Iris pigment epithelial cell (primary cell): ENCODE results near the gene ABCC8.

Source experiments
- DNase-seq: peaks from one replicate; pipeline ENCODE4 v3.0.0-alpha.2; 2011; ENCODE audit warnings: low read depth

Gene ABCC8

GRCh38 chr11:17469998-17470397 lies 6.6 kb downstream of the ABCC8 start:
- DNase-seq: no peak

GRCh38 chr11:17468122-17468521 lies 8.5 kb downstream of the ABCC8 start:
- no peak for DNase-seq

GRCh38 chr11:17463546-17464174 lies 13.0 kb downstream of the ABCC8 start:
- DNase-seq: no peak

- no peak for DNase-seq
These were observed 13.7 kb downstream of the ABCC8 start for GRCh38 chr11:17462940-17463339.

GRCh38 chr11:17460406-17460805 lies 16.2 kb downstream of the ABCC8 start:
- DNase-seq: no peak

- DNase-seq: no peak
These were observed 17.3 kb downstream of the ABCC8 start for GRCh38 chr11:17459236-17459896.

GRCh38 chr11:17458268-17458667 lies 18.4 kb downstream of the ABCC8 start:
- no peak for DNase-seq

- DNase-seq: no peak
These were observed 19.1 kb downstream of the ABCC8 start for GRCh38 chr11:17457396-17458173.

GRCh38 chr11:17452668-17453067 lies 24.0 kb downstream of the ABCC8 start:
- no peak for DNase-seq

- no peak for DNase-seq
These were observed 27.5 kb downstream of the ABCC8 start for GRCh38 chr11:17449158-17449557.

GRCh38 chr11:17446482-17446881 lies 30.2 kb downstream of the ABCC8 start:
- DNase-seq: no peak

GRCh38 chr11:17445240-17445795 lies 31.3 kb downstream of the ABCC8 start:
- no peak for DNase-seq

GRCh38 chr11:17443926-17444690 lies 32.5 kb downstream of the ABCC8 start:
- DNase-seq: no peak

GRCh38 chr11:17443423-17443822 lies 33.2 kb downstream of the ABCC8 start:
- no peak for DNase-seq

- DNase-seq: no peak
These were observed 33.6 kb downstream of the ABCC8 start for GRCh38 chr11:17443000-17443399.

GRCh38 chr11:17439316-17439782 lies 37.3 kb downstream of the ABCC8 start:
- DNase-seq: no peak

- DNase-seq: no peak
These were observed 39.3 kb downstream of the ABCC8 start for GRCh38 chr11:17437366-17437765.

- DNase-seq: no peak
These were observed 42.5 kb downstream of the ABCC8 start for GRCh38 chr11:17434108-17434507.

- no peak for DNase-seq
These were observed 44.6 kb downstream of the ABCC8 start for GRCh38 chr11:17432002-17432401.

GRCh38 chr11:17431139-17431538 lies 45.5 kb downstream of the ABCC8 start:
- no peak for DNase-seq

- no peak for DNase-seq
These were observed 46.0 kb downstream of the ABCC8 start for GRCh38 chr11:17430616-17431015.

GRCh38 chr11:17428925-17429324 lies 47.7 kb downstream of the ABCC8 start:
- no peak for DNase-seq
